ENCODE results near the gene HEATR5B. TPM values are rescaled to one million over a fixed set of nuclear protein-coding genes. Genes with fewer than 3 reads are reported as not detected.

HEATR5B gene
- total RNA-seq, 1 experiment from 2014 or later = 12.6 TPM

DNA sequence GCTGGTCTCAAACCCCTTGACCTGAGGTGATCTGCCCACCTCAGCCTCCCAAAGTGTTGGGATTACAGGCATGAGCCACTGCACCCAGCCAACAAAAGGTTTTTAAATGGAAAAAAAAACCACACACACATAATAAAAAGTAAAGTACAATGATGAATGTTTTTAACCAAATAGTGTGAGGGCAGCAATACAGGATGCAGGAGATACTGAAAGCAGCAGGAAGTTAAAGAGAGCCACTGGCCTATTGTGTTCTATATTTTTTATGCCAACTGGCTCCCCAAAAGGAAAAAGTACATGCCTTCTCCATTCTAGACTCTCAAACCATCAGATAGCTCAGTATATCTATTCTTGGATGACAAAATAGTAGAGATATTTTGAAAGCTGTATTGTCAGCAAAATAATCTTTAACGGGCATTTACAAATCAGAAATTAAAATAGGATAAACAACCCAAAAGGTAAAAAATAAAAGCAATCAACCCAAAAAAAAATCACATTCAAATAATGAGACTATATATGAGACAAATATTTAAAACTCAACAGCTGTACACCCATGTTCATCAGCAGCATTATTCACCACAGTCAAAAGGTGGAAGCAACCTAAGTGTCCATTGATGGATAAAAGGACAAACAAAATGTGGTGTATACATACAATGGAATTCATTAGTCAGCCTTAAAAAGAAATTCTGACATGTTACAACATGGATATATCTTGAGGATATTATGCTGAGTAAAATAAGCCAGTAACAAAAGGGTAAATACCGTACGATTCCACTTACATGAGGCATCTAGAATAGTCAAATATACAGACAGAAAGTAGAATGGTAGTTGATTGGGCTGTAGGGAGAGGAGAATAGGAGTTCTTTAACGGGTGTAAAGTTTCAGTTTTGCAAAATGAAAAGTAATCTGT is 26.4 kb upstream of the HEATR5B start:
- ATAC-seq (no peak), DNase-seq (ENCODE audit: low spot score) (no peak)
- Mint-ChIP-seq H3K27ac (no peak overlapping the region), H3K4me3 (no peak overlapping the region), H3K36me3 (peaks cover 39% of the 10 kb centered on the region), H3K4me1 (peaks cover 7% of the 10 kb centered on the region), H3K9me3 (no peaks in the 10 kb centered on the region), H3K27me3 (ENCODE audit: low read depth) (no peaks in the 10 kb centered on the region)
- CTCF ChIA-PET = no interaction called here
- POLR2A ChIA-PET = no interaction called here
- TF ChIP-seq, protein P1, sequence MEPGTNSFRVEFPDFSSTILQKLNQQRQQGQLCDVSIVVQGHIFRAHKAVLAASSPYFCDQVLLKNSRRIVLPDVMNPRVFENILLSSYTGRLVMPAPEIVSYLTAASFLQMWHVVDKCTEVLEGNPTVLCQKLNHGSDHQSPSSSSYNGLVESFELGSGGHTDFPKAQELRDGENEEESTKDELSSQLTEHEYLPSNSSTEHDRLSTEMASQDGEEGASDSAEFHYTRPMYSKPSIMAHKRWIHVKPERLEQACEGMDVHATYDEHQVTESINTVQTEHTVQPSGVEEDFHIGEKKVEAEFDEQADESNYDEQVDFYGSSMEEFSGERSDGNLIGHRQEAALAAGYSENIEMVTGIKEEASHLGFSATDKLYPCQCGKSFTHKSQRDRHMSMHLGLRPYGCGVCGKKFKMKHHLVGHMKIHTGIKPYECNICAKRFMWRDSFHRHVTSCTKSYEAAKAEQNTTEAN (CRISPR knock-in tag; IDR thresholded peaks at IDR 0.05) = no peak
- TF ChIP-seq, protein P2, sequence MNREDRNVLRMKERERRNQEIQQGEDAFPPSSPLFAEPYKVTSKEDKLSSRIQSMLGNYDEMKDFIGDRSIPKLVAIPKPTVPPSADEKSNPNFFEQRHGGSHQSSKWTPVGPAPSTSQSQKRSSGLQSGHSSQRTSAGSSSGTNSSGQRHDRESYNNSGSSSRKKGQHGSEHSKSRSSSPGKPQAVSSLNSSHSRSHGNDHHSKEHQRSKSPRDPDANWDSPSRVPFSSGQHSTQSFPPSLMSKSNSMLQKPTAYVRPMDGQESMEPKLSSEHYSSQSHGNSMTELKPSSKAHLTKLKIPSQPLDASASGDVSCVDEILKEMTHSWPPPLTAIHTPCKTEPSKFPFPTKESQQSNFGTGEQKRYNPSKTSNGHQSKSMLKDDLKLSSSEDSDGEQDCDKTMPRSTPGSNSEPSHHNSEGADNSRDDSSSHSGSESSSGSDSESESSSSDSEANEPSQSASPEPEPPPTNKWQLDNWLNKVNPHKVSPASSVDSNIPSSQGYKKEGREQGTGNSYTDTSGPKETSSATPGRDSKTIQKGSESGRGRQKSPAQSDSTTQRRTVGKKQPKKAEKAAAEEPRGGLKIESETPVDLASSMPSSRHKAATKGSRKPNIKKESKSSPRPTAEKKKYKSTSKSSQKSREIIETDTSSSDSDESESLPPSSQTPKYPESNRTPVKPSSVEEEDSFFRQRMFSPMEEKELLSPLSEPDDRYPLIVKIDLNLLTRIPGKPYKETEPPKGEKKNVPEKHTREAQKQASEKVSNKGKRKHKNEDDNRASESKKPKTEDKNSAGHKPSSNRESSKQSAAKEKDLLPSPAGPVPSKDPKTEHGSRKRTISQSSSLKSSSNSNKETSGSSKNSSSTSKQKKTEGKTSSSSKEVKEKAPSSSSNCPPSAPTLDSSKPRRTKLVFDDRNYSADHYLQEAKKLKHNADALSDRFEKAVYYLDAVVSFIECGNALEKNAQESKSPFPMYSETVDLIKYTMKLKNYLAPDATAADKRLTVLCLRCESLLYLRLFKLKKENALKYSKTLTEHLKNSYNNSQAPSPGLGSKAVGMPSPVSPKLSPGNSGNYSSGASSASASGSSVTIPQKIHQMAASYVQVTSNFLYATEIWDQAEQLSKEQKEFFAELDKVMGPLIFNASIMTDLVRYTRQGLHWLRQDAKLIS (CRISPR knock-in tag; IDR thresholded peaks at IDR 0.05; ENCODE audit: borderline replicate concordance) = no peak
- TF ChIP-seq ZNF532 (CRISPR knock-in tag; IDR thresholded peaks at IDR 0.05; ENCODE audit: borderline replicate concordance) (no peak), ZNF138 (CRISPR knock-in tag; conservative IDR thresholded peaks at IDR 0.05) (no peak), HMGA2 (CRISPR knock-in tag; IDR thresholded peaks at IDR 0.05) (no peak), GABPB1 (CRISPR knock-in tag; IDR thresholded peaks at IDR 0.05) (no peak), CREM (CRISPR knock-in tag; IDR thresholded peaks at IDR 0.05) (no peak), JUN (CRISPR knock-in tag; IDR thresholded peaks at IDR 0.05) (no peak), NFYB (CRISPR knock-in tag; conservative IDR thresholded peaks at IDR 0.05; ENCODE audit: low read depth) (no peak), AR (CRISPR knock-in tag; IDR thresholded peaks at IDR 0.05) (no peak), CREB1 (CRISPR knock-in tag; IDR thresholded peaks at IDR 0.05) (no peak), ZNF396 (CRISPR knock-in tag; IDR thresholded peaks at IDR 0.05; ENCODE audit: borderline replicate concordance) (no peak), EMX1 (CRISPR knock-in tag; IDR thresholded peaks at IDR 0.05) (no peak), FOXP1 (CRISPR knock-in tag; IDR thresholded peaks at IDR 0.05; ENCODE audit: borderline replicate concordance) (no peak), ATF1 (CRISPR knock-in tag; IDR thresholded peaks at IDR 0.05) (no peak)
- TF ChIP-seq, protein P3, sequence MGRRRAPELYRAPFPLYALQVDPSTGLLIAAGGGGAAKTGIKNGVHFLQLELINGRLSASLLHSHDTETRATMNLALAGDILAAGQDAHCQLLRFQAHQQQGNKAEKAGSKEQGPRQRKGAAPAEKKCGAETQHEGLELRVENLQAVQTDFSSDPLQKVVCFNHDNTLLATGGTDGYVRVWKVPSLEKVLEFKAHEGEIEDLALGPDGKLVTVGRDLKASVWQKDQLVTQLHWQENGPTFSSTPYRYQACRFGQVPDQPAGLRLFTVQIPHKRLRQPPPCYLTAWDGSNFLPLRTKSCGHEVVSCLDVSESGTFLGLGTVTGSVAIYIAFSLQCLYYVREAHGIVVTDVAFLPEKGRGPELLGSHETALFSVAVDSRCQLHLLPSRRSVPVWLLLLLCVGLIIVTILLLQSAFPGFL (CRISPR knock-in tag; IDR thresholded peaks at IDR 0.05; ENCODE audit: borderline replicate concordance) = no peak
- TF ChIP-seq, protein P4, sequence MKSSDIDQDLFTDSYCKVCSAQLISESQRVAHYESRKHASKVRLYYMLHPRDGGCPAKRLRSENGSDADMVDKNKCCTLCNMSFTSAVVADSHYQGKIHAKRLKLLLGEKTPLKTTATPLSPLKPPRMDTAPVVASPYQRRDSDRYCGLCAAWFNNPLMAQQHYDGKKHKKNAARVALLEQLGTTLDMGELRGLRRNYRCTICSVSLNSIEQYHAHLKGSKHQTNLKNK (CRISPR knock-in tag; IDR thresholded peaks at IDR 0.05) = no peak
- TF ChIP-seq, protein P5, sequence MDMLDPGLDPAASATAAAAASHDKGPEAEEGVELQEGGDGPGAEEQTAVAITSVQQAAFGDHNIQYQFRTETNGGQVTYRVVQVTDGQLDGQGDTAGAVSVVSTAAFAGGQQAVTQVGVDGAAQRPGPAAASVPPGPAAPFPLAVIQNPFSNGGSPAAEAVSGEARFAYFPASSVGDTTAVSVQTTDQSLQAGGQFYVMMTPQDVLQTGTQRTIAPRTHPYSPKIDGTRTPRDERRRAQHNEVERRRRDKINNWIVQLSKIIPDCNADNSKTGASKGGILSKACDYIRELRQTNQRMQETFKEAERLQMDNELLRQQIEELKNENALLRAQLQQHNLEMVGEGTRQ (CRISPR knock-in tag; IDR thresholded peaks at IDR 0.05) = no peak
- TF ChIP-seq, protein P6, sequence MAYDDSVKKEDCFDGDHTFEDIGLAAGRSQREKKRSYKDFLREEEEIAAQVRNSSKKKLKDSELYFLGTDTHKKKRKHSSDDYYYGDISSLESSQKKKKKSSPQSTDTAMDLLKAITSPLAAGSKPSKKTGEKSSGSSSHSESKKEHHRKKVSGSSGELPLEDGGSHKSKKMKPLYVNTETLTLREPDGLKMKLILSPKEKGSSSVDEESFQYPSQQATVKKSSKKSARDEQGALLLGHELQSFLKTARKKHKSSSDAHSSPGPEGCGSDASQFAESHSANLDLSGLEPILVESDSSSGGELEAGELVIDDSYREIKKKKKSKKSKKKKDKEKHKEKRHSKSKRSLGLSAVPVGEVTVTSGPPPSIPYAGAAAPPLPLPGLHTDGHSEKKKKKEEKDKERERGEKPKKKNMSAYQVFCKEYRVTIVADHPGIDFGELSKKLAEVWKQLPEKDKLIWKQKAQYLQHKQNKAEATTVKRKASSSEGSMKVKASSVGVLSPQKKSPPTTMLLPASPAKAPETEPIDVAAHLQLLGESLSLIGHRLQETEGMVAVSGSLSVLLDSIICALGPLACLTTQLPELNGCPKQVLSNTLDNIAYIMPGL (CRISPR knock-in tag; IDR thresholded peaks at IDR 0.05) = no peak

All from WTC11 (cell line).